PC-9 (cell line): Measurements from ENCODE around the gene RNF11.

Source experiments
- CTCF ChIP-seq: fragments of 200-600 bp; sonication (generic); conservative IDR thresholded peaks from 2 replicates; pipeline ENCODE4 v1.6.1; 2017; ENCODE audit warnings: mixed run types, antibody characterized with exemption, mild to moderate bottlenecking, moderate library complexity
- EZH2 ChIP-seq: fragments of 200-600 bp; sonication (generic); IDR thresholded peaks from 2 replicates; pipeline ENCODE4 v1.8.0; 2017; ENCODE audit warnings: antibody characterized with exemption, low read depth

- TF ChIP-seq CTCF: no peak
- TF ChIP-seq EZH2: no peak
Observed at GRCh38 chr1:51255331-51255730, 19.3 kb downstream of the RNF11 start.
